Caco-2 (cell line): ENCODE measurements around the gene INPPL1. TPM values are rescaled to one million over a fixed set of nuclear protein-coding genes. Genes with fewer than 3 reads are reported as not detected.

Source experiments
- BruUV-seq: library from RNA; stranded (reverse); fragments of 400-500 nt; replicated peaks from 2 replicates; lab custom pipeline; 2021; lab: Mats Ljungman, UMichigan
- CTCF ChIA-PET: fragments of 300-600 bp; sonication (Branson Sonifier 250); formaldehyde crosslinking; loops from one replicate; lab custom pipeline; 2022; ENCODE audit warnings: antibody characterized with exemption; lab: Charles Lee
- POLR2A ChIA-PET: fragments of 300-600 bp; sonication (Branson Sonifier 250); formaldehyde crosslinking; loops from one replicate; lab custom pipeline; 2022; ENCODE audit warnings: antibody characterized with exemption; lab: Charles Lee
- DNase-seq, 2 experiments: peaks; one replicate each; pipeline versions ENCODE4 v3.0.0 to v3.0.0-alpha.2; 2020 to 2022
- H3K27me3 ChIP-seq: replicated peaks from 2 replicates; pipeline ENCODE4 v1.6.0; 2011; ENCODE audit warnings: low read length; ENCODE audit not compliant: control insufficient read depth, insufficient read depth
- H3K36me3 ChIP-seq: 2 replicates; pipeline ENCODE4 v1.5.1; 2011; ENCODE audit warnings: low read length; ENCODE audit not compliant: control insufficient read depth, insufficient read depth
- H3K4me1 ChIP-seq: fragments of 250-450 bp; sonication (Bioruptor Pico); 2 replicates; pipeline ENCODE4 v1.5.1; 2020; ENCODE audit warnings: mild to moderate bottlenecking
- H3K4me3 ChIP-seq: 2 replicates; pipeline ENCODE4 v1.5.1; 2011; ENCODE audit warnings: low read depth, mild to moderate bottlenecking, control low read depth, low read length
- H3K9me3 ChIP-seq: fragments of 250-450 bp; sonication (Bioruptor Pico); 2 replicates; pipeline ENCODE4 v1.5.1; 2020; ENCODE audit warnings: mild to moderate bottlenecking, moderate library complexity
- H3K27ac Mint-ChIP-seq: one replicate; pipeline ENCODE4 v1.8.0; 2022; ENCODE audit warnings: mixed read lengths; ENCODE audit not compliant: unreplicated experiment
- H3K27me3 Mint-ChIP-seq: one replicate; pipeline ENCODE4 v1.8.0; 2022; ENCODE audit warnings: mixed read lengths; ENCODE audit not compliant: insufficient read depth, unreplicated experiment
- H3K36me3 Mint-ChIP-seq: one replicate; pipeline ENCODE4 v1.8.0; 2022; ENCODE audit warnings: mild to moderate bottlenecking, mixed read lengths; ENCODE audit not compliant: insufficient read depth, unreplicated experiment
- H3K4me1 Mint-ChIP-seq: one replicate; pipeline ENCODE4 v1.8.0; 2022; ENCODE audit warnings: low read depth, mixed read lengths; ENCODE audit not compliant: unreplicated experiment
- H3K4me3 Mint-ChIP-seq: one replicate; pipeline ENCODE4 v1.8.0; 2022; ENCODE audit warnings: mild to moderate bottlenecking, moderate library complexity, mixed read lengths; ENCODE audit not compliant: unreplicated experiment
- H3K9me3 Mint-ChIP-seq: one replicate; pipeline ENCODE4 v1.8.0; 2022; ENCODE audit warnings: mixed read lengths; ENCODE audit not compliant: unreplicated experiment
- intact Hi-C: fragments of 100-400 bp; cut with micrococcal nuclease; formaldehyde crosslinking; loops from one replicate; pipeline ENCODE4 v1.10.0; 2022; ENCODE audit not compliant: unreplicated experiment
- total RNA-seq: library from RNA; stranded (reverse); gene quantifications from 2 replicates; pipeline ENCODE4 v1.2.3, GENCODE V29; 2022
- TF ChIP-seq, protein P1 (sequence below), 2 experiments: fragments of 200-600 bp in 1 of 2; IDR thresholded peaks; 1 replicate in 1 of 2; 2 replicates in 1 of 2; pipeline versions ENCODE4 v1.5.1 to v1.8.0; 2011 to 2022; ENCODE audit warnings: antibody characterized with exemption in 1 of 2, control low read depth in 1 of 2, inconsistent platforms in 1 of 2, low read depth in 1 of 2, low read length in 1 of 2, mild to moderate bottlenecking in 1 of 2, moderate library complexity in 1 of 2; ENCODE audit not compliant: insufficient read depth in 1 of 2, severe bottlenecking in 1 of 2, unreplicated experiment in 1 of 2

Gene INPPL1
- total RNA-seq, 1 experiment from 2014 or later, result 393 TPM

DNA sequence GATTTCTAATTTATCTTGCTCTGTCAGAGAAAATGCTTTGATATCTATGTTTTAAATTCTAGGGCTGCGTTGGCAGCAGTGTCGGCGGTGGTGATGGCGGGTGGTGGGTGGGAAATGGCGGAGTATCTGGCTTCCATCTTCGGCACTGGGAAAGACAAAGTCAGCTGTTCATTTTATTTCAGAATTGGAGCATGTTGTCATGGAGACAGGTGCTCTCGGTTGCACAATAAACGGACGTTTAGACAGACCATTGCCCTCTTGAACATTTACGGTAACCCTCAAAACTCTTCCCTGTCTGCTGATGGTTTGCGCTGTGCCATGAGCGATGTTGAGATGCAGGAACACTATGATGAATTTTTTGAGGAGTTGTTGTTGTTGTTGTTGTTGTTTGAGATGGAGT is 55.5 kb downstream of the INPPL1 start:
- Mint-ChIP-seq H3K9me3 (no peaks in the 10 kb centered on the region), H3K4me1 (no peaks in the 10 kb centered on the region), H3K4me3 (no peak overlapping the region), H3K27me3 (peaks cover 14% of the 10 kb centered on the region), H3K36me3 (no peaks in the 10 kb centered on the region), H3K27ac (no peak overlapping the region)
- POLR2A ChIA-PET, result no interaction called here
- Histone ChIP-seq H3K4me3 (no peak overlapping the region), H3K9me3 (no peaks in the 10 kb centered on the region; the same call in 1 of the 2 replicates), H3K4me1 (no peaks in the 10 kb centered on the region), H3K36me3 (no peaks in the 10 kb centered on the region), H3K27me3 (no peaks in the 10 kb centered on the region)
- BruUV-seq, result no TSS peak
- CTCF ChIA-PET, result no interaction called here
- DNase-seq, result no peak
- TF ChIP-seq, protein P1, sequence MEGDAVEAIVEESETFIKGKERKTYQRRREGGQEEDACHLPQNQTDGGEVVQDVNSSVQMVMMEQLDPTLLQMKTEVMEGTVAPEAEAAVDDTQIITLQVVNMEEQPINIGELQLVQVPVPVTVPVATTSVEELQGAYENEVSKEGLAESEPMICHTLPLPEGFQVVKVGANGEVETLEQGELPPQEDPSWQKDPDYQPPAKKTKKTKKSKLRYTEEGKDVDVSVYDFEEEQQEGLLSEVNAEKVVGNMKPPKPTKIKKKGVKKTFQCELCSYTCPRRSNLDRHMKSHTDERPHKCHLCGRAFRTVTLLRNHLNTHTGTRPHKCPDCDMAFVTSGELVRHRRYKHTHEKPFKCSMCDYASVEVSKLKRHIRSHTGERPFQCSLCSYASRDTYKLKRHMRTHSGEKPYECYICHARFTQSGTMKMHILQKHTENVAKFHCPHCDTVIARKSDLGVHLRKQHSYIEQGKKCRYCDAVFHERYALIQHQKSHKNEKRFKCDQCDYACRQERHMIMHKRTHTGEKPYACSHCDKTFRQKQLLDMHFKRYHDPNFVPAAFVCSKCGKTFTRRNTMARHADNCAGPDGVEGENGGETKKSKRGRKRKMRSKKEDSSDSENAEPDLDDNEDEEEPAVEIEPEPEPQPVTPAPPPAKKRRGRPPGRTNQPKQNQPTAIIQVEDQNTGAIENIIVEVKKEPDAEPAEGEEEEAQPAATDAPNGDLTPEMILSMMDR (IDR thresholded peaks at IDR 0.05; ENCODE audit: insufficient read depth in 1 of 2, low read depth in 1 of 2, low read length in 1 of 2, severe bottlenecking in 1 of 2, unreplicated experiment in 1 of 2), result no peak
- intact Hi-C loops, result no loop called here

DNA sequence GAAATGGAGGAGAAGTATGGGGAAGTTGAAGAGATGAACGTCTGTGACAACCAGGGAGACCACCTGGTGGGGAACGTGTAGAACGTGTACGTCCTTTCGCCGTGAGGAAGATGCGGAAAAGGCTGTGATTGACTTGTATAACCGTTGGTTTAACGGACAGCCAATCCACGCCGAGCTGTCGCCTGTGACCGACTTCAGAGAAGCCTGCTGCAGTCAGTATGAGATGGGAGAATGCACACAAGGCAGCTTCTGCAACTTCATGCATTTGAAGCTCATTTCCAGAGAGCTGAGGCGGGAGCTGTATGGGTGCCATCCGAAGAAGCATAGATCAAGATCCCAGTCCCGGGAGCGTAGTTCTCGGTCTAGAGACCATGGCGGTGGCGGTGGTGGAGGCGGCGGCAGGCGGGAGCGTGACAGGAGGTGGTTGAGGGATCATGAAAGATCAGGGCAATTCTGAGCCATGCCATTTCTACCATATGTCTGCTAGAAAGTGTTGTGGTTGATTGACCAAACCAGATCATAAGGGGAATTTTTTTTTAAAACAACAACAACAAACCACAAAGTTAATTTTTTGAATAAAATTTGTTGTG is 56.3 kb downstream of the INPPL1 start:
- Mint-ChIP-seq H3K27me3 (peaks cover 14% of the 10 kb centered on the region), H3K9me3 (no peaks in the 10 kb centered on the region), H3K4me1 (no peaks in the 10 kb centered on the region), H3K27ac (no peak overlapping the region), H3K36me3 (no peaks in the 10 kb centered on the region), H3K4me3 (no peak overlapping the region)
- Histone ChIP-seq H3K9me3 (no peaks in the 10 kb centered on the region; the same call in 1 of the 2 replicates), H3K36me3 (no peaks in the 10 kb centered on the region), H3K4me1 (no peaks in the 10 kb centered on the region), H3K27me3 (no peaks in the 10 kb centered on the region), H3K4me3 (no peak overlapping the region)
- ChIA-PET CTCF (no interaction called here), POLR2A (no interaction called here)
- no peak for DNase-seq
- no TSS peak for BruUV-seq
- TF ChIP-seq, protein P1 (IDR thresholded peaks at IDR 0.05; ENCODE audit: insufficient read depth in 1 of 2, low read depth in 1 of 2, low read length in 1 of 2, severe bottlenecking in 1 of 2, unreplicated experiment in 1 of 2), result no peak
- intact Hi-C loops, result no loop called here

DNA sequence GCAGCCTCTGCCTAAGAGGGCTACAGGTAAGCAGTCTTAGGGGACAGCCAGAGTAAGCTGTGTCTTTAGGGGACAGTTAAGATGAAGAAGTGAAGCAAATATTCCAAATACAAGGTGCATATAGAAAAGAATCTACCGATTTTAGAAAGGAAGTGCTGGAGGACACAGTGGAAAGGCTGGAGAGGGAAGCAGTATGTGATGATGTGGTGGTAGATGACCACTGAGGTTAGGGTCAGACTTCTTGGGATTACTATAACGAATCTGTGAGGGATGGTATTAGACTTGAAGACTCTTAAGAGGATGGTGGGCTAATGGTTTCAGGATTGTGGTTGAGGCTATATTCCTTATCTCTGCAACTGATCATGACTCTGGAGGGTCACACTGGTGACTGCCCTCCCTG is 59.4 kb downstream of the INPPL1 start:
- intact Hi-C loops, result no loop called here
- CTCF ChIA-PET, result interaction anchor here (1.4 kb wide), 1 partner anchor 130 kb away, joined by 3 read pairs; no protein-coding TSS in a partner anchor
- no peaks in the 10 kb centered on the region for H3K9me3 ChIP-seq
- no peaks in the 10 kb centered on the region for H3K4me1 ChIP-seq
- no peak for DNase-seq
- H3K36me3 ChIP-seq, result no peaks in the 10 kb centered on the region
- peaks cover 14% of the 10 kb centered on the region for H3K27me3 Mint-ChIP-seq
- H3K9me3 Mint-ChIP-seq, result no peaks in the 10 kb centered on the region
- no peaks in the 10 kb centered on the region for H3K36me3 Mint-ChIP-seq
- POLR2A ChIA-PET, result no interaction called here
- H3K27me3 ChIP-seq, result no peaks in the 10 kb centered on the region
- no peak overlapping the region for H3K4me3 ChIP-seq
- no TSS peak for BruUV-seq
- no peak overlapping the region for H3K27ac Mint-ChIP-seq
- no peaks in the 10 kb centered on the region for H3K4me1 Mint-ChIP-seq
- no peak overlapping the region for H3K4me3 Mint-ChIP-seq
- TF ChIP-seq, protein P1 (IDR thresholded peaks at IDR 0.05; ENCODE audit: insufficient read depth in 1 of 2, low read depth in 1 of 2, low read length in 1 of 2, severe bottlenecking in 1 of 2, unreplicated experiment in 1 of 2), result no peak
